ENCODE measurements around the gene UBALD1.

The UBALD1 gene

DNA sequence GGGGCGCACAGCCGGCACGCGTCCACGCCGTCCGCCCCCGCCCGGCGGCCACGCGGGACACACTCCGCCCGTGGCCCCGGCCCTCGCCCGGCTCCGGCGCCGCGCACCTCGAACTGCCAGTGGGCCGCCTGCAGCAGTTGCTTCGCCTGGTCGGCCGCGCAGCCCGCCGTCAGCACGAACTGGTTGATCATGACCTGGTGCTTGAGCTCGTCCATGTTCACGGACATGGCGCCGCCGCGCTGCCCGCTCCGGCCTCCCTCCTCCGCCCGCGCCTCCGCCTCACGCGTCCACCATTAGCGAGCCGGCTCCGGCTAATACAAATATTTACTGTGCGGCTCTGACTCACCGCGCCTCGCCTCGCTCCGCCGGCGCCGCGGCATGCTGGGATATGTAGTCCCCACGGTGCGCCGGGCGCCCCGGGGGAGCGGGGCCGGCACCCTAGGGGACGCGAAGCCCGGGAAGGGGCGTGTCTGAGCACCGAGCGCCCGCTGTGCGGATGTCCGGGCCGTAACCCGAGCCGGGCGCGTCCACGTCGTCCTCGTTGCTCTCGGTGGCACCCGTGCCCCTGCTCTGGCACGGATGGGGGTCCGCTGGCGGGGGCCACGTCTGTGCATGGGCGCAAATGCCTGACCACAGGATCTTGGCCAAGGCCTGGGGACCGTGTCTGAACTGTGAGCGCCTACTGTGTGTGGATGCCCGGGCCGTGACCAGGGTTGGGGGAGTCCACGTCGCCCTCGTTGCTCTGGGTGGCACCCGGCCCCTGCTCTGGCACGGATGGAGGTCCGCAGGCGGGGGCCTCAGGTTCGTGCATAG is at the start of gene UBALD1:
UBALD1 (minus strand) TSS at position 318 of the 813 bp plus-strand sequence; CDS start at position 227, 91 bp downstream.
- DNase-seq: peak; percentile 84

DNA sequence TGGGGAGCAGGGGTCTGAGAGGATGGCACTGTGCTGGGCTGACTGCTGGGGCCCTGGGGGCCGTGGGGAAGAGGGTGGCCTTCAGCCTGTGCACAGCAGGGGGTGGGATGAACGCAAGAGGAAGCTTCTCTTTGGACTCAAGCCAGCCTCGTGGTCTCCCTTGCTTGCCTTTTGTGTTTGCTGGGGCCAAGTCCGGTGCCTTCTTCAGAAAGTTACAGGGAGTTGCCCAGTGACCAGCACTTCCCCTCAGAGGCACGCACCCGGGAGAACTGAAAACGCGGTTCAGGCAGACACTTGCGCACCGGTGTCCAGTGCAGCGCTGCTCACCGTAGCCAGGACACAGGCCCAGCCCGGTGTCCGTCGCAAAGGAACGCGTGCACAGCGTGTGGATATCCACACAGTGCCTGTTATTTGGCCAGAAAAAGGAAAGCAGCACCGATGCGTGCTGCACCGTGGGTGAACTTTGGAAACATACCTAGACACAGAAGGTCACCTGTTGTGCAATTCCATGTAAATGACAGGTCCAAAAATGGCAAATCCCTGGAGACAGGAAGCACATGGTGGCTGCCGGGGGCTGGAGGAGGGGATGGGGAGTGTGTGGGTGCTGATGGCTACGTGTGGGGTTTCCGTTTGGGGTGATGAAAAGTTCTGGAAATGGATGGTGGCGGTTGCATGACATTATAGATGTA is 49.2 kb upstream of the UBALD1 start:
- DNase-seq: no peak

DNA sequence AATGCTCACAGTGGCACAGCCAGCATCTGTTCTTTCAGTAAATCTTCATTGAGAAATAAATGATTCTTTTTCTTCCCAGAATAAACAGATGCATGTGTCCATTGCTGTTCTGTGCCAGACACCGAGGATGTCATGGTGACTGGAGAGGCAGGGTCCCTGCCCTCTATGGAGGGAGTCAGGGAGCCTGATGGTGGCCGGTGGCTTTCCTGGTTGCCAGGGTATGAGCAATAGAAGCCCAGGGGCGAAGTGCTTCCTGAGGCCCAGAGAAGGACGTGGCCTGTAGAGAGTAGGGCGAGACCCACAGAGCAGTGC is 48.7 kb upstream of the UBALD1 start:
- no peak for DNase-seq

GRCh38 chr16:4661661-4662060 is 47.0 kb upstream of the UBALD1 start:
- DNase-seq: no peak

DNA sequence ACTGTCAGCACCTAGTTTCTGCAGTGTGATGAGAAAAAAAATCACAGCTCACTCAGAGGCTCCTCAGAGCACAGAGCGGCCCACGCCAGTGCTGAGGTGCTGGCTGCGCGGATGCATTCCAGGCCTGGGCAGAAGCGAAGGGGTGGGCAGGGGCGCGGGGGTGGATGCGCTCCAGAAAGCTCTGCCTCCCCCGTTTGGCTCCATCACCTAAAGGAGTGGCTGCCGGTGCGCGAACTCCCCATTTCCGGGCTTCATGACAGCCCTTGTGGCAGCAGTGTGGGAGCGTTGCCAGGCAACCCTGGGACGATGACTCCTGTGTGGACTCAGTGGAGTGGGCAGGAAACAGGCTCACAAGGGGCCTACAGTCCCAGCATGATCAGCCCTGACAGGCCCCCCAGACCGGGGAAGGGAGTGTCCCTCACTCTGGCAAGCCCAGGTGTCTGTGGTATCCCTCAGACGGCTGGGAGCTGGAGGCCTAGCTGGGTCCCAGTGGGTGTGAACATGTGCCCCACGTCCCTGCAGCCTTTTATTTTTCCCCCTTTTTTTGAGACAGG is 45.8 kb upstream of the UBALD1 start:
- DNase-seq: peak; percentile 61

DNA sequence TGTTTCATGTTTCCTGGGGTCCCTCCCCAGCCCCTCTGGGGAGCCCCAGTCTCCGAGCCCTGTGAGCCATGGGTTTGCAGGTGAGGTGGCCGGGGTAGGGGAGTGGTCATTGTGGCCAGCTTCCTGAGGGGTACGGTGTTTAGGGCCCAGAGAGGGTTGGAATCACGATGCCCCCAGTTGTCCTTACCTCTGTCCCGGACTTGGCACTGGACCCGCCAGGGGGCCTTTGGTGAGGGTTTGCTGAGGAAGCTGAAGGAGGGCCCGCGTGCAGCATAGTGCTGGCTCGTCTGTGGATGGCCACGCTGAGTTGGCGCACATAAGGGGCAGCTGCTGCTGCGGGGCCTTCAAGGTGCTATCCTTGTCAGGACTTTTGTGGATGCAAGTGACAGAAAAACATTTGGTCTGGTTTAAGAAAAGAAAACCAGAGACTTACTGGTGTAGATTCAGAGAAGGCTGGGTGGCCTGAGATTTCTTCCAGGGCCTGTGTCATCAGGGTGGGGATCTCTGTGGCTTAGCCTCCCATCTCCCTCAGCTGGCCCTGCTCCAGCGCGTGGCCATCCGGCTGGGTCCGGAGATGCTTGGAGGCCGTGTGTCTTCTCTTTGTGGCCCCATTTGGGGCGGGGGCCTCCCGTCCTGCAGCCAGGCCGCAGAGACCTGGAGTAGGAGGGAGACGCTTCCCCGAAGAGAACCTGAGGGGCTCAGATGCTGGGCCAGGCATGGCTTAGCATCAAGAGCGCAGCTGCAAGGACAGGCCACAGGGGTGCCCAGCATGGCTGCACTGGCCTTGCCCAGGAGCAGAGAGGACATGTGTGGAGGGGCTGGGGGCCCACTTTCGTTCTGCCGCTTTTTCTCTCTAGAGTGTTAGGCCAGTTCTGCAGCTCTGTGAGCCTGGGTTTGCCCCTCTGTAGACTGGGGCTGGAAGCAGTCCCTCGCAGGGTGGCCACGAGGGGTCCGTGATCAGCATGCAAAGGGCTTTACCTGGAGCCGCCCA is 45.0 kb upstream of the UBALD1 start:
- DNase-seq: no peak

GRCh38 chr16:4656695-4657686 is 42.3 kb upstream of the UBALD1 start:
- no peak for DNase-seq

DNA sequence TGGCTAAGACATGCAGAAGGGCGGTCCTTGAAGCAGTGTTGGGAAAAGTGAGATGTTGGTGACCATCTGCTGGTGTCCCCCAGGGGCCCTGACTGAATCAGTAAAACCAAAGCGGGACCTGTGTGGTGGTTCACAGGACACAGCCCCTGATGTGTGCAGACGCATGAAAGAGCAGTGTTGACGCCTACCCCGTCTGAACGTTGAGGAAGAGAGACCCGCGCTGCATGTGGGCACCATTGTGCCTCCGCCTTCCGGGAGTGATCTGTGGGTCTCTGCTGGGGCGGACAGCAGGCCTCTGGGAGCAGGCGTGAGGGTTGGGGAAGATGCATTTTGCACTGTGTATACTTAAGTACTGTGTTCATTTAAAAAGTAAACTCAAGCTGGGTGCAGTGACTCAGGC is 41.5 kb upstream of the UBALD1 start:
- DNase-seq: no peak

DNA sequence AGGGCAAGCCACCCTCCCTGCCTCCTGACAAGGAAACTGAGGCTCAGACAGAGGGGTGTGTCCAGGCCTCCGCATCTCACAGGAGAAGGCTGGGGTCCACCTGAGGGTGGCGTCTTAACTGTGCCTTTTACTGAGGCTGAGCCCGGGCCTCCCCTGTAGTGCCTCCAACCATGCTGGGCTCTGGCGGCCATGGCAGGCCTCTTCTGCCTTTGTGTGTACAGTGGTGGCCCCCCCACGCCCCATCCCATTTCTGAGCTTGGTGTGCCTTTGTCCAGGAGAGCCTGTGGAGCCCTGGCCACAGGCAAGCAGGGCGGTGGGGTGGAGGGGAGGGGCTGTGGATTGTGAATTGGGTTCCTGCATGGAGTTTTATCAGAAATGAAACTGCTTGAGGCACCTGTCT is 41.1 kb upstream of the UBALD1 start:
- DNase-seq: no peak

- DNase-seq: no peak
Observed at GRCh38 chr16:4654964-4655590, 40.4 kb upstream of the UBALD1 start.

DNA sequence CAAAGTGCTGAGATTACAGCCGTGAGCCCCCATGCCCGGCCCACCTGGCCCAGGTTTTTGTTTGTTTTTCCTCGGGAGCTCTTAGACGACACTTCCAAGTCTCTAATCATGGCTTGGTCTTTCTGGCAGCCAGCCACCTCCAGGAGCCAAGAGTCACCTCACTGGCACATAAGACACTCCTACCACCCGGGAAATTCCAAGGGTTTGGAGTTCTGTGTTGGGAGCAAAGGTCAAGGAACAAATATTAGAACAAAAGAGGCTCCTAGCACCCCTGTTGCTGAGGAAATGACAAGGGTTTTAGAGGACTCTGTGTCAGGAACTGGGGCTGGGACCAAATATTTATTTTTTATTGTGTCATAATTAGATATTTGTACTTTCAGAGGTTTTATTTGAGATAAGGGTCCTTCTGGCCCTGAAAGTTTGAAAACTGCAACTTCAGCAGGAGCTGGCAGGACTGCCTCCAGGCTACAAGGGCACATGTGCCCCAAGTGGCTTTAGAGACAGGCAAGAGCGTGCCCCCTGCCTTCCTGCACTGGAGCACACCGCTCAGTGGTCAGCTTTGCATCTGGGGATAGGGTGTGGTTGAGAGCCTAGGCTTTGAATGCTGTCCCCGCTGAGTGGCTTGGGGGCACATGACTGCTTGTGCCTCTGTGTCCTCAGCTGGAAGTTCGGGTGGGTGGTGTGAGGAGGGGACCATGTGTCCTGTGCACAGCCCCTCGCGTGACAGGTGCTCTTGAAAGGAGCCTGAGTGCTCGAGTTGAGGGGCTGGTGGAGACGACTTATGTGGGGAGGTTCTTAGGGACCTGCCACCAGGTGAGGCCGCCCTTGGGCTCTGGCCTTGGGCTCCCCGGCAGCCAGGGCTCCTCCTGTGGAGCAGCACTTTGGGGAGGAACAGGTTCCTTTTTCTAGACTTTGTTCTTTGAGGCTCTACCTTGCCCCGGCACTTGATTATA is 39.6 kb upstream of the UBALD1 start:
- DNase-seq: no peak

- DNase-seq: no peak
Observed at GRCh38 chr16:4652561-4652960, 37.9 kb upstream of the UBALD1 start.

DNA sequence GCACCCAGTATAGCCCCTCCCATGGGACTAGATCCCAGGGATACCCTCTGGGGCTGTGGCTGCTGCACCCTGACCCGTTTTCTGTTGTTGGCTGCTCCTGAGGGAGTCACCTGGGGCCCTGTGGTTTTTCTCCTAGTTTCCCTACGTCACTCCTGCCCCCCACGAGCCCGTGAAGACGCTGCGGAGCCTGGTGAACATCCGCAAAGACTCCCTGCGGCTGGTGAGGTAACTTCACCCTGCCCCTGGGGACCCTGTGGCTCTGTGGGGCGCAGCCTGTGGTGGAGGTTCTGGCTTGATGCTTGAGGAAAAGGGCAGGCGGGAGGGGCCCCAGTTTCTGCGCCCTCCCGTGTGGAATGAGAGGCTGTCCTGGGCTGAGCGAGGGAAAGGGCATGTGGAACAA is 37.1 kb upstream of the UBALD1 start:
- no peak for DNase-seq

DNA sequence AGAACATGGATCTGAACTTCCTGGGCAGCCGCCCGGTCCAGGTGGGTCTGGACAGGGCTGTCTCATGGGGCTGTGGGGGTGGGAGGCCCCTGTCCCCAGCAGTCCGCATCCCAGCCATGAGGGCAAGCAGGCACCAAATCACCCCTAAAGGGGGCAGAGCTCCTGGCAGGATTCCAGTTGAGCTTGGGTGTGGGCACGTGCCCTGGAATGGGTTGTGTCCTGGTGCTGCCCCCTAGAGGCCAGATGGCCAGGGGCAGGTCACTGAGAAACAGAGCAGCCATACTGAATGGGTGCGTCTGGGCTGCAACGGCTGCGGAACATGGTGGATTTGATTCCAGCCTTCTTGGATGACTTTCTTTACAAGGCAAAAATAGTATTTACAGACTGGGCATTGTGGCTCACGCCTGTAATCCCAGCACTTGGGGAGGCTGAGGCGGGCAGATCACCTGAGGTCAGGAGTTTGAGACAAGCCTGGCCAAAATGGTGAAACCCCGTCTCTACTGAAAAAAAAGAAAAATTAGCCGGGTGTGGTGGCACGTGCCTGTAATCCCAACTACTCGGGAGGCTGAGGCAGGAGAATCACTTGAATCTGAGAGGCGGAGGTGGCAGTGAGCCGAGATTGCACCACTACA is 35.9 kb upstream of the UBALD1 start:
- DNase-seq: peak; percentile 82

- DNase-seq: no peak
Observed at GRCh38 chr16:4649744-4650442, 35.2 kb upstream of the UBALD1 start.

- DNase-seq: no peak
Observed at GRCh38 chr16:4648917-4649316, 34.2 kb upstream of the UBALD1 start.

DNA sequence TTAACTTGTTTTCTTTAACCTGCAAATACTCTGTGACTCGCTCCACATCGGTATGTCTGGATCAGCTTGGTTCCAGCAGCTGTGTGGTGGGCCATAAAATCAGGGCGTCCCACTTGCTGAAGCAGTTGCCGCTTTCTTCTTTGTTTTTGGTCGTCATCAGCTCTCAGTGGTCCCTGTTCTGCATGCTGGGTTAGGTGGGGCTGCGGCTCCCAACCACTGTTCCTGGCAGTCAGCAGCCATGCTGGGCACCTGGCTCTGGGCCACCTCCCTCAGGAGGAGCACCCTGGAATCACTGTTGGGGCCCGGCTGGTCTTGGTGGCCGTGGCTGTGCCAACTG is 32.9 kb upstream of the UBALD1 start:
- DNase-seq: no peak

DNA sequence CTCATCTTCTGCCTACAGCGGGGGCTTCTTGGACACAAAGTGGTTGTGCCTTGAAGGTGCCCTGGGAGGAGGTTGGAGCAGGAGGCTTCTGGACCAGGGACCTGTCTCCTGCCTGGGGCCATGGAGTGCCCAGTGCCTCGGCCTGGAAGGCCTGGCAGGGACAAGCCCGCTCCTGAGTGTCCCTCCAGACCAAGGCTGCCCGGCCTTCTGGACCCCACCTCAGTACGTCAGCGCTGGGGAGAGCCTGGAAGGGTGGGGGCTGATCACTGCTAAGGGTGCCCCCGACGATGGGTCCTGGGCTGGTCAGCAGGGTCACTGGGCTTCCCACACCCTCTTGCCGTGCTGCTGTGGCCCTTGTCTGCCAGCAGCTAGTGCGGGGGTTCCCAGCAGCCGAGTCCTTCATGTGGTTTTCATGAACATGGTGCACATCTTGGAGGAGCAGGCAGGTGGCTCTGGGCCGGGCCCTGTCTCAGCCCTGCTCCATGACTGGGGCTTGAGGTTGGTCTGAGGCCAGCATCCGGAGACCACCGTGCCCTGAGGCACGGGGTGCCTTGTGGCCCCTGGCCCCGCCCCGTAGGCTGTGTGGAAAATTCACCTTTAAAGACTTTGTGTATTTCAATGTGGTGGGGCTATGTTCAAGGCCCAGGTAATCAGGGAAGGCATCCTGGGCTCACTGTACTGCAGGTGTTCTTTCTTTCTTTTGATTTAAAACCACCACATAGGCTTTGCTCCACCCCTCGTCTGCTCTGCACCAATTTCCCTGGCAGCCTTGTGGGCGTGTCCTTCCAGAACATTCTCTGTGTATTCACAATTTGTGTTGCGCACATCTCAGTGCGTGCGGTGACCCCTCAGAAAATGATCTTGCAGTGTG is 32.3 kb upstream of the UBALD1 start:
- DNase-seq: no peak
